Neuronal stem cell (in vitro differentiated cells): ENCODE results near the gene LRRC28.

Experiments used
- DNase-seq: peaks from one replicate; pipeline ENCODE4 v3.0.0-alpha.2; 2013; ENCODE audit warnings: low spot score
- H2AFZ ChIP-seq: one replicate; pipeline ENCODE4 v1.6.1; 2013; ENCODE audit warnings: mild to moderate bottlenecking, low read length, inconsistent platforms
- H2AK5ac ChIP-seq: 2 replicates; pipeline ENCODE4 v1.6.1; 2013; ENCODE audit warnings: low read depth, mild to moderate bottlenecking, inconsistent platforms, low read length, moderate library complexity, mixed read lengths
- H2BK120ac ChIP-seq: 2 replicates; pipeline ENCODE4 v1.6.1; 2013; ENCODE audit warnings: low read depth, mild to moderate bottlenecking, inconsistent platforms, low read length, moderate library complexity, mixed read lengths
- H2BK12ac ChIP-seq: one replicate; pipeline ENCODE4 v1.6.1; 2013; ENCODE audit warnings: low read length, inconsistent platforms
- H2BK15ac ChIP-seq: 2 replicates; pipeline ENCODE4 v1.6.1; 2013; ENCODE audit warnings: mild to moderate bottlenecking, low read length, inconsistent platforms, mixed read lengths
- H2BK5ac ChIP-seq: one replicate; pipeline ENCODE4 v1.6.1; 2013; ENCODE audit warnings: inconsistent platforms, mild to moderate bottlenecking, low read length, moderate library complexity
- H3K14ac ChIP-seq: one replicate; pipeline ENCODE4 v1.6.1; 2013; ENCODE audit warnings: low read length, inconsistent platforms
- H3K18ac ChIP-seq: 2 replicates; pipeline ENCODE4 v1.6.1; 2013; ENCODE audit warnings: low read length, inconsistent platforms
- H3K23ac ChIP-seq: 2 replicates; pipeline ENCODE4 v1.6.1; 2013; ENCODE audit warnings: low read depth, mild to moderate bottlenecking, mixed read lengths, low read length, inconsistent platforms; ENCODE audit not compliant: poor library complexity
- H3K27ac ChIP-seq: replicated peaks from 3 replicates; pipeline ENCODE4 v1.5.1; 2013; ENCODE audit warnings: low read length, inconsistent platforms
- H3K27me3 ChIP-seq, 3 experiments: 2 replicates each; pipeline ENCODE4 v1.6.1; 2013; ENCODE audit warnings: low read length in 3 of 3, mild to moderate bottlenecking in 2 of 3, inconsistent platforms in 1 of 3, low read depth in 1 of 3, mixed read lengths in 1 of 3, moderate library complexity in 1 of 3; ENCODE audit not compliant: control insufficient read depth in 3 of 3, insufficient read depth in 3 of 3
- H3K36me3 ChIP-seq, 2 donors: replicated peaks in 1 of 2; 2 replicates each; pipeline ENCODE4 v1.6.1; 2013; ENCODE audit warnings: low read length in 2 of 2; ENCODE audit not compliant: control insufficient read depth in 2 of 2, insufficient read depth in 2 of 2
- H3K4ac ChIP-seq: 2 replicates; pipeline ENCODE4 v1.6.1; 2013; ENCODE audit warnings: inconsistent platforms, mild to moderate bottlenecking, low read length, moderate library complexity
- H3K4me1 ChIP-seq, 2 donors: 1 replicate in 1 of 2; 2 replicates in 1 of 2; pipeline ENCODE4 v1.6.1; 2013; ENCODE audit warnings: low read length in 2 of 2, low read depth in 1 of 2; ENCODE audit not compliant: control insufficient read depth in 2 of 2, insufficient read depth in 1 of 2
- H3K4me2 ChIP-seq: one replicate; pipeline ENCODE4 v1.6.1; 2013; ENCODE audit warnings: mild to moderate bottlenecking, low read length, inconsistent platforms; ENCODE audit not compliant: insufficient read depth, poor library complexity, severe bottlenecking
- H3K4me3 ChIP-seq, 2 donors: 2 replicates each; pipeline ENCODE4 v1.5.1; 2013; ENCODE audit warnings: low read length in 2 of 2, mild to moderate bottlenecking in 2 of 2, inconsistent platforms in 1 of 2, moderate library complexity in 1 of 2
- H3K79me1 ChIP-seq: one replicate; pipeline ENCODE4 v1.6.1; 2013; ENCODE audit warnings: low read depth, mild to moderate bottlenecking, inconsistent platforms, low read length, moderate library complexity
- H3K9ac ChIP-seq: one replicate; pipeline ENCODE4 v1.6.1; 2013; ENCODE audit warnings: mild to moderate bottlenecking, low read depth, low read length, inconsistent platforms; ENCODE audit not compliant: poor library complexity
- H3K9me3 ChIP-seq, 2 donors: replicated peaks in 1 of 2; 2 replicates each; pipeline versions ENCODE3 to v1.6.1; 2013; ENCODE audit warnings: low read length in 2 of 2, mild to moderate bottlenecking in 2 of 2, inconsistent platforms in 1 of 2, low read depth in 1 of 2, mixed read lengths in 1 of 2, moderate library complexity in 1 of 2; ENCODE audit not compliant: control insufficient read depth in 2 of 2, insufficient read depth in 1 of 2
- H4K8ac ChIP-seq: one replicate; pipeline ENCODE4 v1.6.1; 2013; ENCODE audit warnings: low read depth, mild to moderate bottlenecking, inconsistent platforms, low read length, moderate library complexity
- H4K91ac ChIP-seq: one replicate; pipeline ENCODE4 v1.6.1; 2013; ENCODE audit warnings: low read length, low read depth, mild to moderate bottlenecking, inconsistent platforms; ENCODE audit not compliant: poor library complexity
- WGBS, 2 donors: extraction: QIAGEN DNeasy Blood & Tissue Kit; methylation state at CpG; one replicate each; pipeline ENCODE4 v1.1.7; 2013; ENCODE audit warnings: missing lambda C conversion rate in 2 of 2, mixed read lengths in 1 of 2; ENCODE audit not compliant: insufficient read length in 2 of 2, insufficient replicate concordance in 1 of 2; ENCODE audit errors: extremely low coverage in 2 of 2; 5-methylcytosine and 5-hydroxymethylcytosine counted together

Gene LRRC28

GRCh38 chr15:99253381-99254090 is 2.3 kb downstream of the LRRC28 start:
- no peak overlapping the region for H2BK15ac ChIP-seq
- no CpG with 5 or more reads among the region's 6 CpGs for WGBS, 2 donors
- no peaks in the 10 kb centered on the region for H3K9me3 ChIP-seq
- no peak overlapping the region for H3K9ac ChIP-seq
- H2BK5ac ChIP-seq = no peak overlapping the region
- H3K18ac ChIP-seq = no peak overlapping the region
- no peak overlapping the region for H4K8ac ChIP-seq
- H3K4me3 ChIP-seq = no peak overlapping the region
- H3K14ac ChIP-seq = no peak overlapping the region
- H3K27me3 ChIP-seq = peaks cover 0 to 3% (median 0%) of the 10 kb centered on the region in 3 experiments
- H2BK120ac ChIP-seq = no peak overlapping the region
- DNase-seq = no peak
- no peak overlapping the region for H2BK12ac ChIP-seq
- H4K91ac ChIP-seq = no peak overlapping the region
- H3K79me1 ChIP-seq = no peaks in the 10 kb centered on the region
- peaks cover 0 to 6% of the 10 kb centered on the region in 2 donors for H3K4me1 ChIP-seq
- H3K27ac ChIP-seq = no peak overlapping the region
- no peak overlapping the region for H3K4ac ChIP-seq
- H3K4me2 ChIP-seq = no peak overlapping the region
- H3K23ac ChIP-seq = no peak overlapping the region
- H2AFZ ChIP-seq = no peak overlapping the region
- H2AK5ac ChIP-seq = no peak overlapping the region
- H3K36me3 ChIP-seq = peaks cover 0 to 5% of the 10 kb centered on the region in 2 donors

GRCh38 chr15:99257107-99257750 is 5.9 kb downstream of the LRRC28 start:
- Histone ChIP-seq H2AFZ (no peak overlapping the region), H3K4me3 (no peak overlapping the region), H2BK5ac (no peak overlapping the region), H3K79me1 (no peaks in the 10 kb centered on the region), H3K23ac (no peak overlapping the region), H2AK5ac (no peak overlapping the region), H2BK12ac (no peak overlapping the region), H2BK120ac (no peak overlapping the region), H3K9me3 (no peaks in the 10 kb centered on the region), H4K91ac (no peak overlapping the region), H3K9ac (peak overlapping the region; percentile 55), H3K4ac (no peak overlapping the region), H2BK15ac (no peak overlapping the region), H3K27ac (no peak overlapping the region), H3K4me2 (no peak overlapping the region), H3K36me3 (peaks cover 0 to 5% of the 10 kb centered on the region in 2 donors), H3K18ac (no peak overlapping the region), H3K4me1 (peaks cover 0 to under 1% of the 10 kb centered on the region in 2 donors), H3K27me3 (peaks cover 0 to 3% (median 0%) of the 10 kb centered on the region in 3 experiments), H3K14ac (peak overlapping the region; percentile 43), H4K8ac (no peak overlapping the region)
- no CpG with 5 or more reads among the region's 12 CpGs for WGBS, 2 donors
- no peak for DNase-seq

- Histone ChIP-seq H3K14ac (no peak overlapping the region), H2BK12ac (no peak overlapping the region), H2BK15ac (no peak overlapping the region), H3K9ac (no peak overlapping the region), H3K23ac (no peak overlapping the region), H3K4me2 (no peak overlapping the region), H3K9me3 (no peaks in the 10 kb centered on the region), H3K4me3 (no peak overlapping the region), H3K4ac (no peak overlapping the region), H3K27me3 (no peaks in the 10 kb centered on the region), H2AFZ (no peak overlapping the region), H2AK5ac (no peak overlapping the region), H3K27ac (no peak overlapping the region), H3K18ac (no peak overlapping the region), H4K8ac (no peak overlapping the region), H2BK120ac (no peak overlapping the region), H2BK5ac (no peak overlapping the region), H3K36me3 (no peaks in the 10 kb centered on the region), H3K4me1 (no peaks in the 10 kb centered on the region), H4K91ac (no peak overlapping the region), H3K79me1 (no peaks in the 10 kb centered on the region)
- DNase-seq = no peak
- WGBS, 2 donors = no CpG with 5 or more reads among the region's 5 CpGs
These were observed 12.8 kb downstream of the LRRC28 start for GRCh38 chr15:99264125-99264524.

GRCh38 chr15:99265541-99266070 is 14.3 kb downstream of the LRRC28 start:
- Histone ChIP-seq H2AFZ (no peak overlapping the region), H4K8ac (no peak overlapping the region), H3K18ac (no peak overlapping the region), H4K91ac (no peak overlapping the region), H3K27ac (no peak overlapping the region), H3K14ac (no peak overlapping the region), H3K23ac (no peak overlapping the region), H2AK5ac (no peak overlapping the region), H3K9me3 (no peaks in the 10 kb centered on the region), H3K27me3 (no peaks in the 10 kb centered on the region), H2BK15ac (no peak overlapping the region), H3K4ac (no peak overlapping the region), H3K79me1 (no peaks in the 10 kb centered on the region), H3K4me3 (no peak overlapping the region), H3K4me2 (no peak overlapping the region), H3K9ac (no peak overlapping the region), H2BK12ac (no peak overlapping the region), H2BK120ac (no peak overlapping the region), H3K36me3 (no peaks in the 10 kb centered on the region), H2BK5ac (no peak overlapping the region), H3K4me1 (no peaks in the 10 kb centered on the region)
- no CpG with 5 or more reads among the region's 3 CpGs for WGBS, 2 donors
- DNase-seq = no peak
